Parathyroid adenoma (tissue), 2 donors: ENCODE data around the gene INPP5A.

Source experiments
- H2AFZ ChIP-seq: fragments of 300-600 bp; sonication (generic); one replicate; pipeline ENCODE4 v1.7.0; 2017; ENCODE audit warnings: antibody characterized with exemption, mild to moderate bottlenecking
- H3K27ac ChIP-seq: fragments of 300-600 bp; sonication (generic); one replicate; pipeline ENCODE4 v1.7.0; 2017
- H3K27me3 ChIP-seq: fragments of 300-600 bp; sonication (generic); one replicate; pipeline ENCODE4 v1.7.0; 2017; ENCODE audit warnings: low read length; ENCODE audit not compliant: control insufficient read depth, insufficient read depth
- H3K36me3 ChIP-seq: fragments of 300-600 bp; sonication (generic); one replicate; pipeline ENCODE4 v1.7.0; 2017; ENCODE audit warnings: low read length; ENCODE audit not compliant: control insufficient read depth, insufficient read depth
- H3K4me1 ChIP-seq: fragments of 300-600 bp; sonication (generic); one replicate; pipeline ENCODE4 v1.7.0; 2017; ENCODE audit warnings: control low read depth
- H3K4me2 ChIP-seq: fragments of 300-600 bp; sonication (generic); one replicate; pipeline ENCODE4 v1.7.0; 2017; ENCODE audit warnings: low read length
- H3K4me3 ChIP-seq: fragments of 300-600 bp; sonication (generic); one replicate; pipeline ENCODE4 v1.7.0; 2017; ENCODE audit warnings: low read depth, low read length
- H3K79me2 ChIP-seq: fragments of 300-600 bp; sonication (generic); one replicate; pipeline ENCODE4 v1.7.0; 2017; ENCODE audit warnings: control low read depth
- H3K9ac ChIP-seq: fragments of 300-600 bp; sonication (generic); one replicate; pipeline ENCODE4 v1.7.0; 2017; ENCODE audit warnings: mild to moderate bottlenecking
- H3K9me3 ChIP-seq: fragments of 300-600 bp; sonication (generic); one replicate; pipeline ENCODE4 v1.7.0; 2017; ENCODE audit warnings: low read length; ENCODE audit not compliant: control insufficient read depth
- CTCF ChIP-seq: fragments of 300-600 bp; sonication (generic); IDR thresholded peaks from one replicate; pipeline ENCODE4 v1.7.0; 2017; ENCODE audit warnings: antibody characterized with exemption, mild to moderate bottlenecking
- donor health status: primary hyperparathyroidism.

The INPP5A gene

GRCh38 chr10:132721725-132722124 lies 184.1 kb downstream of the INPP5A start:
- Histone ChIP-seq H3K4me3 (no peak overlapping the region), H3K27me3 (no peaks in the 10 kb centered on the region), H3K79me2 (peaks cover 4% of the 10 kb centered on the region), H3K4me2 (no peak overlapping the region), H3K9ac (no peak overlapping the region), H3K36me3 (no peaks in the 10 kb centered on the region), H2AFZ (no peak overlapping the region), H3K4me1 (no peaks in the 10 kb centered on the region), H3K9me3 (no peaks in the 10 kb centered on the region), H3K27ac (no peak overlapping the region)
- no peak for TF ChIP-seq CTCF

- no peak for TF ChIP-seq CTCF
- Histone ChIP-seq H3K27me3 (no peaks in the 10 kb centered on the region), H3K79me2 (peaks cover 4% of the 10 kb centered on the region), H3K36me3 (no peaks in the 10 kb centered on the region), H3K9me3 (no peaks in the 10 kb centered on the region), H2AFZ (no peak overlapping the region), H3K4me1 (no peaks in the 10 kb centered on the region), H3K4me3 (no peak overlapping the region), H3K9ac (no peak overlapping the region), H3K27ac (no peak overlapping the region), H3K4me2 (no peak overlapping the region)
Observed at GRCh38 chr10:132722394-132723329, 185.1 kb downstream of the INPP5A start.

GRCh38 chr10:132723330-132723970 lies 185.9 kb downstream of the INPP5A start:
- Histone ChIP-seq H3K9ac (no peak overlapping the region), H3K79me2 (peaks cover 4% of the 10 kb centered on the region), H3K4me2 (no peak overlapping the region), H3K9me3 (no peaks in the 10 kb centered on the region), H3K27me3 (no peaks in the 10 kb centered on the region), H2AFZ (no peak overlapping the region), H3K4me1 (no peaks in the 10 kb centered on the region), H3K27ac (no peak overlapping the region), H3K4me3 (no peak overlapping the region), H3K36me3 (no peaks in the 10 kb centered on the region)
- TF ChIP-seq CTCF = no peak

- Histone ChIP-seq H3K4me2 (no peak overlapping the region), H3K9ac (no peak overlapping the region), H3K27ac (no peak overlapping the region), H3K79me2 (no peaks in the 10 kb centered on the region), H3K4me1 (no peaks in the 10 kb centered on the region), H3K36me3 (no peaks in the 10 kb centered on the region), H2AFZ (no peak overlapping the region), H3K27me3 (no peaks in the 10 kb centered on the region), H3K9me3 (no peaks in the 10 kb centered on the region), H3K4me3 (no peak overlapping the region)
- TF ChIP-seq CTCF = no peak
Observed at GRCh38 chr10:132724446-132724845, 186.9 kb downstream of the INPP5A start.
